Liver (tissue), 9 donors: ENCODE results near the gene NUDT4. TPM values are rescaled to one million over a fixed set of nuclear protein-coding genes. Genes with fewer than 3 reads are reported as not detected.

Experiments used
- DNase-seq: peaks from one replicate; pipeline ENCODE4 v3.0.0-alpha.2; 2017; ENCODE audit warnings: low spot score
- H3K27ac ChIP-seq, 2 donors: one replicate each; pipeline ENCODE4 v1.7.0; 2013; ENCODE audit warnings: inconsistent platforms in 2 of 2, low read length in 2 of 2, control low read depth in 1 of 2, low read depth in 1 of 2, mild to moderate bottlenecking in 1 of 2
- H3K27me3 ChIP-seq, 4 donors: one replicate each; pipeline versions ENCODE4 v1.6.1 to v1.7.0; 2013; ENCODE audit warnings: low read length in 3 of 4, inconsistent platforms in 1 of 4, mild to moderate bottlenecking in 1 of 4, moderate library complexity in 1 of 4; ENCODE audit not compliant: control insufficient read depth in 4 of 4, insufficient read depth in 4 of 4
- H3K36me3 ChIP-seq, 4 donors: one replicate each; pipeline versions ENCODE4 v1.6.1 to v1.7.0; 2013; ENCODE audit warnings: low read length in 3 of 4, mild to moderate bottlenecking in 3 of 4, low read depth in 1 of 4, moderate library complexity in 1 of 4; ENCODE audit not compliant: control insufficient read depth in 4 of 4, insufficient read depth in 3 of 4
- H3K4me1 ChIP-seq, 4 donors: one replicate each; pipeline versions ENCODE4 v1.6.1 to v1.7.0; 2013; ENCODE audit warnings: low read length in 3 of 4, mild to moderate bottlenecking in 3 of 4, moderate library complexity in 1 of 4; ENCODE audit not compliant: control insufficient read depth in 4 of 4, insufficient read depth in 4 of 4
- H3K4me3 ChIP-seq, 3 donors: one replicate each; pipeline versions ENCODE4 v1.6.1 to v1.7.0; 2013; ENCODE audit warnings: low read length in 3 of 3, control low read depth in 1 of 3, low read depth in 1 of 3, mild to moderate bottlenecking in 1 of 3
- H3K9ac ChIP-seq, 2 donors: one replicate each; pipeline ENCODE4 v1.7.0; 2013; ENCODE audit warnings: low read length in 2 of 2, mild to moderate bottlenecking in 2 of 2, moderate library complexity in 2 of 2, control low read depth in 1 of 2, low read depth in 1 of 2
- H3K9me3 ChIP-seq, 4 donors: one replicate each; pipeline versions ENCODE4 v1.6.1 to v1.7.0; 2013; ENCODE audit warnings: low read length in 3 of 4; ENCODE audit not compliant: control insufficient read depth in 4 of 4
- EGR1 ChIP-seq, 2 donors: IDR thresholded peaks; 2 replicates each; pipeline ENCODE4 v1.6.1; 2016 to 2018; ENCODE audit warnings: antibody characterized with exemption in 2 of 2, low read depth in 2 of 2
- FOXA2 ChIP-seq: IDR thresholded peaks from 2 replicates; pipeline ENCODE4 v1.6.1; 2016; ENCODE audit warnings: antibody characterized with exemption
- HNF4A ChIP-seq, 2 donors: conservative IDR thresholded peaks; 2 replicates each; pipeline ENCODE4 v1.6.1; 2016; ENCODE audit warnings: antibody characterized with exemption in 2 of 2, mild to moderate bottlenecking in 2 of 2
- HNF4G ChIP-seq: IDR thresholded peaks from 2 replicates; pipeline ENCODE4 v1.6.1; 2016; ENCODE audit warnings: antibody characterized with exemption
- JUND ChIP-seq, 2 donors: IDR thresholded peaks; 2 replicates each; pipeline ENCODE4 v1.6.1; 2016; ENCODE audit warnings: antibody characterized with exemption in 2 of 2
- NR2F2 ChIP-seq: IDR thresholded peaks from 2 replicates; pipeline ENCODE4 v1.6.1; 2016; ENCODE audit warnings: antibody characterized with exemption
- RAD21 ChIP-seq, 2 donors: IDR thresholded peaks; 2 replicates each; pipeline ENCODE4 v1.6.1; 2016; ENCODE audit warnings: antibody characterized with exemption in 2 of 2, mild to moderate bottlenecking in 2 of 2
- RXRA ChIP-seq, 2 donors: IDR thresholded peaks; 2 replicates each; pipeline ENCODE4 v1.6.1; 2017 to 2018; ENCODE audit warnings: antibody characterized with exemption in 2 of 2, mild to moderate bottlenecking in 1 of 2
- SP1 ChIP-seq: IDR thresholded peaks from 2 replicates; pipeline ENCODE4 v1.6.1; 2018; ENCODE audit warnings: antibody characterized with exemption, mild to moderate bottlenecking
- TAF1 ChIP-seq: conservative IDR thresholded peaks from 2 replicates; pipeline ENCODE4 v1.6.1; 2016; ENCODE audit warnings: antibody characterized with exemption, mild to moderate bottlenecking
- YY1 ChIP-seq: IDR thresholded peaks from 2 replicates; pipeline ENCODE4 v1.6.1; 2016; ENCODE audit warnings: antibody characterized with exemption, mild to moderate bottlenecking
- WGBS: extraction: QIAGEN DNeasy Blood & Tissue Kit; methylation state at CpG from one replicate; pipeline ENCODE4 v1.1.7; 2013; 5-methylcytosine and 5-hydroxymethylcytosine counted together
- polyA plus RNA-seq, 2 donors: library from polyadenylated mRNA; stranded (reverse) in 1 of 2; unstranded in 1 of 2; fragments of 200-250 nt in 1 of 2; fragments of >200 nt in 1 of 2; fragmentation: Nextera tagmentation in 1 of 2; extraction: Ambion mirVana in 1 of 2; gene quantifications; one replicate each; pipeline versions ENCODE4 v1.2.1 to v1.2.3, GENCODE V29; 2013 to 2015
- total RNA-seq, 2 donors: library from RNA; depleted of rRNA; stranded (reverse); fragments of >200 nt; gene quantifications; one replicate each; pipeline ENCODE4 v1.2.3, GENCODE V29; 2014
- TF ChIP-seq, protein P1 (sequence below): IDR thresholded peaks from 2 replicates; pipeline ENCODE4 v1.6.1; 2016; ENCODE audit warnings: antibody characterized with exemption
- TF ChIP-seq, protein P2 (sequence below): fragments of 150-350 bp; IDR thresholded peaks from 2 replicates; pipeline ENCODE4 v1.5.1; 2017; ENCODE audit warnings: improper control_type of control experiment, low read depth, low read length; ENCODE audit not compliant: missing input control
- TF ChIP-seq, protein P3 (sequence below): IDR thresholded peaks from 2 replicates; pipeline ENCODE4 v1.6.1; 2016; ENCODE audit warnings: antibody characterized with exemption
- TF ChIP-seq, protein P4 (sequence below): IDR thresholded peaks from 2 replicates; pipeline ENCODE4 v1.6.1; 2016; ENCODE audit warnings: antibody characterized with exemption
- TF ChIP-seq, protein P5 (sequence below): IDR thresholded peaks from 2 replicates; pipeline ENCODE4 v1.6.1; 2016; ENCODE audit warnings: antibody characterized with exemption, mild to moderate bottlenecking
- donor health status: healthy.
- donor health status: healthy.
- donor health status: healthy.
- donor health status: healthy.
- donor health status: healthy.

NUDT4 gene
- total and polyA plus RNA-seq, 4 donors = 8.9 to 141 (median 11.9) TPM

DNA sequence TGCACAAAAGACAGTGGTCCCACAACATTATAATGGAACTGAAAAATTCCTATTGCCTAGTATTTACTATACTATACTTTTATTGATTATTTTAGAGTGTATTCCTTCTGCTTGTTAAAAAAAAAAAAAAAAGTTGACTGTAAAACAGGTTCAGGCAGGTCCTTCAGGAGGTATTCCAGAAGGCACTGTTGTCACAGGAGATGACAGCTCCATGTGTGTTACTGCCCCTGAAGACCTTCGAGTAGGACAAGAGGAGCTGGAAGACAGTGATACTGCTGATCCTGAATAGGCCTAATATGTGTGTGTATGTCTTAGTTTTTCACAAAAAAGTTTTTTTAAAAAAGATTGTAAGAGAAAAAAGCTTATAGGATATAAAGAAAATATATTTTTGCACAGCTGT is 51.7 kb downstream of the NUDT4 start:
- H3K36me3 ChIP-seq = peaks cover 0 to under 1% (median 0%) of the 10 kb centered on the region in 4 donors
- 85% methylated on average over 1 of the region's 1 CpG for WGBS
- TF ChIP-seq, protein P1, sequence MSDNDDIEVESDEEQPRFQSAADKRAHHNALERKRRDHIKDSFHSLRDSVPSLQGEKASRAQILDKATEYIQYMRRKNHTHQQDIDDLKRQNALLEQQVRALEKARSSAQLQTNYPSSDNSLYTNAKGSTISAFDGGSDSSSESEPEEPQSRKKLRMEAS = no peak

DNA sequence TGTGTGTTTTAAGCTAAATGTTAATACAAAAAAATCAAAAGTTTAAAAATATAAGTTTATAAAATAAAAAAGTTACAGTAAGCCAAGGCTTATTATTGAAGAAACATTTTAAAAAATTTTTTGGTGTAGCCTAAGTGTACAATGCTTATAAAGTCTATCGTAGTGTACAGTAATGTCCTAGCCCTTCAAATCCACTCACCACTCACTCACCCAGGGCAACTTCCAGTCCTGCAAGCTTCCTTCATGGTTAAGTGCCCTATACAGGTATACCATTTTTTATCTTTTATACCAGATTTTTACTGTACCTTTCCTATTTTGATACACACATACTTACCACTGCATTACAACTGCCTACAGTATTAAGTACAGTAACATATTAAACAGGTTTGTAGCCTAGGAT is 52.1 kb downstream of the NUDT4 start:
- H3K4me3 ChIP-seq = no peak overlapping the region
- no peak overlapping the region for H3K27ac ChIP-seq
- no peak overlapping the region for H3K9ac ChIP-seq
- H3K4me1 ChIP-seq = peaks cover 0 to 13% (median 4%) of the 10 kb centered on the region in 4 donors
- TF ChIP-seq RAD21 (IDR thresholded peaks at IDR 0.05) (no peak), HNF4G (no peak), NR2F2 (no peak), SP1 (no peak), TAF1 (no peak), HNF4A (conservative IDR thresholded peaks at IDR 0.05) (no peak), FOXA2 (no peak), RXRA (IDR thresholded peaks at IDR 0.05) (no peak), YY1 (no peak), EGR1 (IDR thresholded peaks at IDR 0.05; ENCODE audit: low read depth in 2 of 2) (no peak), JUND (IDR thresholded peaks at IDR 0.05) (no peak)
- TF ChIP-seq, protein P2, sequence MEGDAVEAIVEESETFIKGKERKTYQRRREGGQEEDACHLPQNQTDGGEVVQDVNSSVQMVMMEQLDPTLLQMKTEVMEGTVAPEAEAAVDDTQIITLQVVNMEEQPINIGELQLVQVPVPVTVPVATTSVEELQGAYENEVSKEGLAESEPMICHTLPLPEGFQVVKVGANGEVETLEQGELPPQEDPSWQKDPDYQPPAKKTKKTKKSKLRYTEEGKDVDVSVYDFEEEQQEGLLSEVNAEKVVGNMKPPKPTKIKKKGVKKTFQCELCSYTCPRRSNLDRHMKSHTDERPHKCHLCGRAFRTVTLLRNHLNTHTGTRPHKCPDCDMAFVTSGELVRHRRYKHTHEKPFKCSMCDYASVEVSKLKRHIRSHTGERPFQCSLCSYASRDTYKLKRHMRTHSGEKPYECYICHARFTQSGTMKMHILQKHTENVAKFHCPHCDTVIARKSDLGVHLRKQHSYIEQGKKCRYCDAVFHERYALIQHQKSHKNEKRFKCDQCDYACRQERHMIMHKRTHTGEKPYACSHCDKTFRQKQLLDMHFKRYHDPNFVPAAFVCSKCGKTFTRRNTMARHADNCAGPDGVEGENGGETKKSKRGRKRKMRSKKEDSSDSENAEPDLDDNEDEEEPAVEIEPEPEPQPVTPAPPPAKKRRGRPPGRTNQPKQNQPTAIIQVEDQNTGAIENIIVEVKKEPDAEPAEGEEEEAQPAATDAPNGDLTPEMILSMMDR = no peak
- TF ChIP-seq, protein P3, sequence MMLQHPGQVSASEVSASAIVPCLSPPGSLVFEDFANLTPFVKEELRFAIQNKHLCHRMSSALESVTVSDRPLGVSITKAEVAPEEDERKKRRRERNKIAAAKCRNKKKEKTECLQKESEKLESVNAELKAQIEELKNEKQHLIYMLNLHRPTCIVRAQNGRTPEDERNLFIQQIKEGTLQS = no peak
- TF ChIP-seq, protein P4, sequence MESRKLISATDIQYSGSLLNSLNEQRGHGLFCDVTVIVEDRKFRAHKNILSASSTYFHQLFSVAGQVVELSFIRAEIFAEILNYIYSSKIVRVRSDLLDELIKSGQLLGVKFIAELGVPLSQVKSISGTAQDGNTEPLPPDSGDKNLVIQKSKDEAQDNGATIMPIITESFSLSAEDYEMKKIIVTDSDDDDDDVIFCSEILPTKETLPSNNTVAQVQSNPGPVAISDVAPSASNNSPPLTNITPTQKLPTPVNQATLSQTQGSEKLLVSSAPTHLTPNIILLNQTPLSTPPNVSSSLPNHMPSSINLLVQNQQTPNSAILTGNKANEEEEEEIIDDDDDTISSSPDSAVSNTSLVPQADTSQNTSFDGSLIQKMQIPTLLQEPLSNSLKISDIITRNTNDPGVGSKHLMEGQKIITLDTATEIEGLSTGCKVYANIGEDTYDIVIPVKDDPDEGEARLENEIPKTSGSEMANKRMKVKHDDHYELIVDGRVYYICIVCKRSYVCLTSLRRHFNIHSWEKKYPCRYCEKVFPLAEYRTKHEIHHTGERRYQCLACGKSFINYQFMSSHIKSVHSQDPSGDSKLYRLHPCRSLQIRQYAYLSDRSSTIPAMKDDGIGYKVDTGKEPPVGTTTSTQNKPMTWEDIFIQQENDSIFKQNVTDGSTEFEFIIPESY = no peak
- TF ChIP-seq, protein P5, sequence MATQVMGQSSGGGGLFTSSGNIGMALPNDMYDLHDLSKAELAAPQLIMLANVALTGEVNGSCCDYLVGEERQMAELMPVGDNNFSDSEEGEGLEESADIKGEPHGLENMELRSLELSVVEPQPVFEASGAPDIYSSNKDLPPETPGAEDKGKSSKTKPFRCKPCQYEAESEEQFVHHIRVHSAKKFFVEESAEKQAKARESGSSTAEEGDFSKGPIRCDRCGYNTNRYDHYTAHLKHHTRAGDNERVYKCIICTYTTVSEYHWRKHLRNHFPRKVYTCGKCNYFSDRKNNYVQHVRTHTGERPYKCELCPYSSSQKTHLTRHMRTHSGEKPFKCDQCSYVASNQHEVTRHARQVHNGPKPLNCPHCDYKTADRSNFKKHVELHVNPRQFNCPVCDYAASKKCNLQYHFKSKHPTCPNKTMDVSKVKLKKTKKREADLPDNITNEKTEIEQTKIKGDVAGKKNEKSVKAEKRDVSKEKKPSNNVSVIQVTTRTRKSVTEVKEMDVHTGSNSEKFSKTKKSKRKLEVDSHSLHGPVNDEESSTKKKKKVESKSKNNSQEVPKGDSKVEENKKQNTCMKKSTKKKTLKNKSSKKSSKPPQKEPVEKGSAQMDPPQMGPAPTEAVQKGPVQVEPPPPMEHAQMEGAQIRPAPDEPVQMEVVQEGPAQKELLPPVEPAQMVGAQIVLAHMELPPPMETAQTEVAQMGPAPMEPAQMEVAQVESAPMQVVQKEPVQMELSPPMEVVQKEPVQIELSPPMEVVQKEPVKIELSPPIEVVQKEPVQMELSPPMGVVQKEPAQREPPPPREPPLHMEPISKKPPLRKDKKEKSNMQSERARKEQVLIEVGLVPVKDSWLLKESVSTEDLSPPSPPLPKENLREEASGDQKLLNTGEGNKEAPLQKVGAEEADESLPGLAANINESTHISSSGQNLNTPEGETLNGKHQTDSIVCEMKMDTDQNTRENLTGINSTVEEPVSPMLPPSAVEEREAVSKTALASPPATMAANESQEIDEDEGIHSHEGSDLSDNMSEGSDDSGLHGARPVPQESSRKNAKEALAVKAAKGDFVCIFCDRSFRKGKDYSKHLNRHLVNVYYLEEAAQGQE = no peak
- TF ChIP-seq, protein P1 = no peak
- no peaks in the 10 kb centered on the region for H3K9me3 ChIP-seq
- H3K27me3 ChIP-seq = no peaks in the 10 kb centered on the region
- WGBS = 95% methylated on average over 1 of the region's 1 CpG
- no peaks in the 10 kb centered on the region for H3K36me3 ChIP-seq
- DNase-seq = no peak

More for the DNA sequence above, 51.7 kb downstream of the NUDT4 start:
- no peak overlapping the region for H3K27ac ChIP-seq
- no peak for DNase-seq
- H3K27me3 ChIP-seq = no peaks in the 10 kb centered on the region
- no peak overlapping the region for H3K9ac ChIP-seq
- H3K4me1 ChIP-seq = peaks cover 0 to 13% (median 4%) of the 10 kb centered on the region in 4 donors
- H3K9me3 ChIP-seq = no peaks in the 10 kb centered on the region
- H3K4me3 ChIP-seq = no peak overlapping the region
